Right lobe of liver (tissue), 6 donors: ENCODE measurements around the gene ANKFN1. TPM values are rescaled to one million over a fixed set of nuclear protein-coding genes. Genes with fewer than 3 reads are reported as not detected.

Experiments used
- ATAC-seq, 4 donors: fragments of 200-7000 bp; cut with Tn5 transposase; one replicate each; pipeline ENCODE4 v1.9.1; 2020; ENCODE audit warnings: mild to moderate bottlenecking in 4 of 4, moderate library complexity in 4 of 4
- DNase-seq, 3 donors: peaks; one replicate each; pipeline ENCODE4 v3.0.0-alpha.2; 2020
- H3K27ac ChIP-seq, 3 donors: fragments of 200-600 bp; one replicate each; pipeline ENCODE4 v1.8.0; 2022
- H3K27me3 ChIP-seq, 2 donors: fragments of 200-600 bp; one replicate each; pipeline ENCODE4 v1.8.0; 2022
- H3K36me3 ChIP-seq, 4 donors: fragments of 200-600 bp; sonication (generic) in 1 of 4; one replicate each; pipeline versions ENCODE4 v1.5.1 to v1.8.0; 2017 to 2022; ENCODE audit warnings: control low read depth in 1 of 4
- H3K4me1 ChIP-seq, 4 donors: fragments of 200-600 bp; sonication (generic) in 1 of 4; one replicate each; pipeline versions ENCODE4 v1.5.1 to v1.8.0; 2017 to 2022; ENCODE audit warnings: control low read depth in 1 of 4
- H3K4me3 ChIP-seq, 3 donors: fragments of 200-600 bp; one replicate each; pipeline ENCODE4 v1.8.0; 2022
- H3K9me3 ChIP-seq, 4 donors: fragments of 200-600 bp; sonication (generic) in 1 of 4; one replicate each; pipeline versions ENCODE4 v1.5.1 to v1.8.0; 2017 to 2022; ENCODE audit warnings: control low read depth in 1 of 4
- POLR2A ChIP-seq: fragments of 450-650 bp; IDR thresholded peaks from one replicate; pipeline ENCODE4 v1.6.1; 2017; ENCODE audit warnings: antibody characterized with exemption, mild to moderate bottlenecking
- WGBS: methylation state at CpG from one replicate; pipeline ENCODE4 v1.1.6; 2018; ENCODE audit warnings: low coverage, low lambda C conversion rate; ENCODE audit not compliant: insufficient coverage; ENCODE audit errors: missing lambda C conversion rate; 5-methylcytosine and 5-hydroxymethylcytosine counted together
- intact Hi-C, 2 donors: fragments of 100-400 bp; cut with DNase I; formaldehyde crosslinking; loops; one replicate each; pipeline versions ENCODE4 v1.11.2 to v1.14.1; 2022
- total RNA-seq, 6 experiments: library from RNA; depleted of rRNA in 2 of 6; stranded (reverse); fragments of >200 nt in 2 of 6; fragmentation: NEBNext Ultra II Directional in 3 of 6; extraction: Animal tissue kit (Norgen Biotek cat#: 25700) in 3 of 6; gene quantifications; one replicate each; pipeline versions ENCODE4 v1.1.0 to v1.2.4, GENCODE V29; 2016 to 2023
- TF ChIP-seq, protein P1 (sequence below), 4 donors: fragments of 200-600 bp in 3 of 4; fragments of 450-650 bp in 1 of 4; IDR thresholded peaks; one replicate each; pipeline versions ENCODE4 v1.5.1 to v1.8.0; 2016 to 2022; ENCODE audit warnings: antibody characterized with exemption in 4 of 4, mild to moderate bottlenecking in 2 of 4
- donor health status: DM: no; HTN: yes; CAD: no.
- donor health status: DM: no; HTN: no; CAD: no.
- donor health status: DM: no; HTN: no; CAD: no.
- donor health status: DM: no; HTN: yes; CAD: no.
- donor health status: DM: no; HTN: yes; CAD: no.

ANKFN1 gene
- total RNA-seq, 6 experiments from 2014 or later, result 0.11 TPM; not detected in 5

GRCh38 chr17:56213031-56213430 is 59.8 kb downstream of the ANKFN1 start:
- Histone ChIP-seq H3K27me3 (no peaks in the 10 kb centered on the region), H3K27ac (no peak overlapping the region), H3K4me1 (no peaks in the 10 kb centered on the region), H3K9me3 (no peaks in the 10 kb centered on the region), H3K4me3 (no peak overlapping the region), H3K36me3 (no peaks in the 10 kb centered on the region)
- intact Hi-C loops, result no loop called here
- no peak for DNase-seq
- ATAC-seq, result no peak
- 75% methylated on average over 2 of the region's 6 CpGs for WGBS
- no peak for TF ChIP-seq POLR2A
- TF ChIP-seq, protein P1, sequence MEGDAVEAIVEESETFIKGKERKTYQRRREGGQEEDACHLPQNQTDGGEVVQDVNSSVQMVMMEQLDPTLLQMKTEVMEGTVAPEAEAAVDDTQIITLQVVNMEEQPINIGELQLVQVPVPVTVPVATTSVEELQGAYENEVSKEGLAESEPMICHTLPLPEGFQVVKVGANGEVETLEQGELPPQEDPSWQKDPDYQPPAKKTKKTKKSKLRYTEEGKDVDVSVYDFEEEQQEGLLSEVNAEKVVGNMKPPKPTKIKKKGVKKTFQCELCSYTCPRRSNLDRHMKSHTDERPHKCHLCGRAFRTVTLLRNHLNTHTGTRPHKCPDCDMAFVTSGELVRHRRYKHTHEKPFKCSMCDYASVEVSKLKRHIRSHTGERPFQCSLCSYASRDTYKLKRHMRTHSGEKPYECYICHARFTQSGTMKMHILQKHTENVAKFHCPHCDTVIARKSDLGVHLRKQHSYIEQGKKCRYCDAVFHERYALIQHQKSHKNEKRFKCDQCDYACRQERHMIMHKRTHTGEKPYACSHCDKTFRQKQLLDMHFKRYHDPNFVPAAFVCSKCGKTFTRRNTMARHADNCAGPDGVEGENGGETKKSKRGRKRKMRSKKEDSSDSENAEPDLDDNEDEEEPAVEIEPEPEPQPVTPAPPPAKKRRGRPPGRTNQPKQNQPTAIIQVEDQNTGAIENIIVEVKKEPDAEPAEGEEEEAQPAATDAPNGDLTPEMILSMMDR (IDR thresholded peaks at IDR 0.05), result no peak

GRCh38 chr17:56217921-56218320 is 64.6 kb downstream of the ANKFN1 start:
- ATAC-seq (no peak), DNase-seq (no peak)
- H3K27ac ChIP-seq, result no peak overlapping the region
- no peak overlapping the region for H3K4me3 ChIP-seq
- WGBS, result 71% methylated on average over 2 of the region's 2 CpGs
- H3K36me3 ChIP-seq, result no peaks in the 10 kb centered on the region
- H3K9me3 ChIP-seq, result no peaks in the 10 kb centered on the region
- intact Hi-C loops, result no loop called here
- H3K4me1 ChIP-seq, result no peaks in the 10 kb centered on the region
- H3K27me3 ChIP-seq, result no peaks in the 10 kb centered on the region
- TF ChIP-seq, protein P1 (IDR thresholded peaks at IDR 0.05), result no peak
- no peak for TF ChIP-seq POLR2A

DNA sequence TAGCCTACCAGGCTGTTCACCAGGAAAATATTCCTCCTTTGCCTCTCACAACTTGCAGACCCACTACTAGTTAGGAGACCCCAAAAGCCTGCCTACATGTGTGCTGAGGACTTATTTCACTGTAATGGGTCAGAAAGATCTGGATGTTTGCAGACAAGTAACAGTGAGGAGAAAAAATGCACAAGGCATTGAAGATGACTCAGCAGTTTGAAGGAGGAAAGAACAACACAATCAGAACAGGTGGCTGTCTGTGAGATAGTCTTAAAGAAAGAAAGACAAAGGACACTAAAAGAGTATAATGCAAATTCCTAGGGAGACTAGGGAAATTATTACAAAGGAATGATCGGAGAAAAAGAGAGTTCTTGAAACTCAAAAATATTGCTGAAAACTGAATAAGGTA is 69.0 kb downstream of the ANKFN1 start:
- Histone ChIP-seq H3K4me3 (no peak overlapping the region), H3K36me3 (no peaks in the 10 kb centered on the region), H3K9me3 (no peaks in the 10 kb centered on the region), H3K27me3 (no peaks in the 10 kb centered on the region), H3K27ac (no peak overlapping the region), H3K4me1 (no peaks in the 10 kb centered on the region)
- no peak for TF ChIP-seq POLR2A
- TF ChIP-seq, protein P1 (IDR thresholded peaks at IDR 0.05), result no peak
- WGBS, result 88% methylated on average over 1 of the region's 1 CpG
- DNase-seq, result no peak
- ATAC-seq, result no peak
- intact Hi-C loops, result no loop called here

DNA sequence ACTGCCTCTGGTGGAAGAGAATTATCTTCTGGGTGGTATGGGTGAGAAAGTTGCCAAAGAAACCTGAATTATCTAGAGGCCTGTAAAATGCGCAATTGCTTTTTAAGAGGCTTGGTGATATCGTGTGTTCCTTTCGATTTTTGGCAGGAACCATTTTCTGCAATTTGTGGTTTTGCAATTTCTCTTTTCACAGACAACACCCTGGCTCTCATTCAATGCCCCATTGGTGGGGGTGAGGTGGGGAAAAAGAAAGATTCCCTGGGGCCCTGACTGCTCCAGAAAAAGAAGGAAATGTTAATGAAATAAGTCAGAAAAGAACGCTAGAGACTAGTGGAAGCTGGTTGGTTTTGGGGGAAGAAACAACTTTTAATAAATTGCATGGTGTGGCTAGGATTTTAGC is 77.4 kb downstream of the ANKFN1 start:
- H3K4me3 ChIP-seq, result no peak overlapping the region
- 52% methylated on average over 4 of the region's 4 CpGs for WGBS
- H3K36me3 ChIP-seq, result no peaks in the 10 kb centered on the region
- H3K9me3 ChIP-seq, result no peaks in the 10 kb centered on the region
- no peak for TF ChIP-seq POLR2A
- TF ChIP-seq, protein P1 (IDR thresholded peaks at IDR 0.05), result no peak
- no peak overlapping the region for H3K27ac ChIP-seq
- intact Hi-C loops, result no loop called here
- H3K27me3 ChIP-seq, result no peaks in the 10 kb centered on the region
- no peak for DNase-seq
- no peak for ATAC-seq
- H3K4me1 ChIP-seq, result no peaks in the 10 kb centered on the region

DNA sequence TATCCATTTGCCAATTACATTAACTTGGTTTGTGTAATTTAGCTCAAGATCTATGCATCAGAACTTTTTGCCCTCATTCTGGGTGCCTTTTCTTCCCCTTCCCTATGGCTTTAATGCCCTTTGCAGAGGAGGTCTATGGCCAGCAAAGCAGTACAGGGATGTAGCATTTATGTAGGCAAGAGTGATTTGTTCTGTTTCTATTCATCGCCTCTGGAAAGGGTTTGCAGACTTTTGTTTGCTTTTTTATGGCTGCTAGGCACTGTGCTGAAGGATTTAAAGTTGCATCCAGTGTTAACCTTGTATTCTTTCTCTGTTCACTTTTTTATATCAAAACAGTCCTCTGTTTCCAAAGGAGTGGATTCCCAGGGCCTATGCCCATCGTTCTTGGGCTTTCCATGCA is 78.0 kb downstream of the ANKFN1 start:
- no peak overlapping the region for H3K27ac ChIP-seq
- no peaks in the 10 kb centered on the region for H3K36me3 ChIP-seq
- no peak for ATAC-seq

More for the DNA sequence above, 78.0 kb downstream of the ANKFN1 start:
- no peaks in the 10 kb centered on the region for H3K4me1 ChIP-seq
- no peak overlapping the region for H3K4me3 ChIP-seq
- H3K9me3 ChIP-seq, result no peaks in the 10 kb centered on the region
- H3K27me3 ChIP-seq, result no peaks in the 10 kb centered on the region
- DNase-seq, result no peak
- TF ChIP-seq, protein P1 (IDR thresholded peaks at IDR 0.05), result no peak
- TF ChIP-seq POLR2A, result no peak
- intact Hi-C loops, result no loop called here
- 58% methylated on average over 2 of the region's 2 CpGs for WGBS
